LNCaP clone FGC (cell line): Measurements from ENCODE around the gene PTPRE.

Experiments used
- DNase-seq: peaks from one replicate; pipeline ENCODE4 v3.0.0-alpha.2; 2011; ENCODE audit warnings: low read depth
- H3K4me3 ChIP-seq: 2 replicates; pipeline ENCODE4 v1.5.1; 2011; ENCODE audit warnings: mild to moderate bottlenecking, low read depth, low read length, control low read depth
- TF ChIP-seq, protein P1 (sequence below): IDR thresholded peaks from 2 replicates; pipeline ENCODE4 v1.5.1; 2012; ENCODE audit warnings: mild to moderate bottlenecking; ENCODE audit not compliant: control insufficient read depth, insufficient read depth; ENCODE audit errors: extremely low read depth

PTPRE gene

GRCh38 chr10:128055061-128055868, 148.4 kb downstream of the PTPRE start:
- DNase-seq: no peak
- TF ChIP-seq, protein P1, sequence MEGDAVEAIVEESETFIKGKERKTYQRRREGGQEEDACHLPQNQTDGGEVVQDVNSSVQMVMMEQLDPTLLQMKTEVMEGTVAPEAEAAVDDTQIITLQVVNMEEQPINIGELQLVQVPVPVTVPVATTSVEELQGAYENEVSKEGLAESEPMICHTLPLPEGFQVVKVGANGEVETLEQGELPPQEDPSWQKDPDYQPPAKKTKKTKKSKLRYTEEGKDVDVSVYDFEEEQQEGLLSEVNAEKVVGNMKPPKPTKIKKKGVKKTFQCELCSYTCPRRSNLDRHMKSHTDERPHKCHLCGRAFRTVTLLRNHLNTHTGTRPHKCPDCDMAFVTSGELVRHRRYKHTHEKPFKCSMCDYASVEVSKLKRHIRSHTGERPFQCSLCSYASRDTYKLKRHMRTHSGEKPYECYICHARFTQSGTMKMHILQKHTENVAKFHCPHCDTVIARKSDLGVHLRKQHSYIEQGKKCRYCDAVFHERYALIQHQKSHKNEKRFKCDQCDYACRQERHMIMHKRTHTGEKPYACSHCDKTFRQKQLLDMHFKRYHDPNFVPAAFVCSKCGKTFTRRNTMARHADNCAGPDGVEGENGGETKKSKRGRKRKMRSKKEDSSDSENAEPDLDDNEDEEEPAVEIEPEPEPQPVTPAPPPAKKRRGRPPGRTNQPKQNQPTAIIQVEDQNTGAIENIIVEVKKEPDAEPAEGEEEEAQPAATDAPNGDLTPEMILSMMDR: no peak
- H3K4me3 ChIP-seq: no peak overlapping the region

DNA sequence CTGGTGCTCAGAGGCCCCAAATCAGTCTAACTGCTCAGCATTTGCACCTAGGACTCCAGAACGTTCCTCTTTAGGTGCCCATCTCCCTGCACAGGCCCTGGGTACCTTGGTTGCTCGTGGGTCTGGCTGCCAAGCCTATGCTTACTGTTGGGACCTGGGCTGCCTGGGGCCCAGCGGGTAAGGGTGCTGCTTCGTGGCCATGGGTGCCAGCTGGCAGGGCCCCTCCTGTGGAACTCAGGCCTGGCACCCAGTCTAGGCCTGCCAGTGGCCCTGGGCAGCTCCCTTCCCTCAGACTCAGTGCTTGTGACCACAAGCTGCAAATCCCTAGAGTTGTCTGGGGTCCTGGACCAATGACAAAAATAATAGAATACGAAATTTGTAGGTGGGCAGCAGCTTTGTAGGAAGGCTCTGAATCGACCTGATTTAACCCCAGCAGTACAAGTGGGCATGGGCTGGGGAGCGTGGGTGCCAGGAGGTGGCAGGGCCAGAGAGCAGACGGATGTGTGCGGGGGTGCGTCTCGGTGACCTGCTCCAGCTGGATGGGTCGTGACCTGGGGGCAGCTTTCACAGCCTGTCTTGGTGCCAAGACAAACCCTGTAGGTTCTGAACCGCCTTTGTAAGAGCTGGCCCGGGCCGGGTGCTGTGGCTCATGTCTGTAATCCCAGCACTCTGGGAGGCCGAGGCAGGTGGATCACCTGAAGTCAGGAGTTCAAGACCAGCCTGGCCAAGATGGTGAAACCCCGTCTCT, 149.6 kb downstream of the PTPRE start:
- TF ChIP-seq, protein P1: no peak
- DNase-seq: no peak
- H3K4me3 ChIP-seq: no peak overlapping the region

DNA sequence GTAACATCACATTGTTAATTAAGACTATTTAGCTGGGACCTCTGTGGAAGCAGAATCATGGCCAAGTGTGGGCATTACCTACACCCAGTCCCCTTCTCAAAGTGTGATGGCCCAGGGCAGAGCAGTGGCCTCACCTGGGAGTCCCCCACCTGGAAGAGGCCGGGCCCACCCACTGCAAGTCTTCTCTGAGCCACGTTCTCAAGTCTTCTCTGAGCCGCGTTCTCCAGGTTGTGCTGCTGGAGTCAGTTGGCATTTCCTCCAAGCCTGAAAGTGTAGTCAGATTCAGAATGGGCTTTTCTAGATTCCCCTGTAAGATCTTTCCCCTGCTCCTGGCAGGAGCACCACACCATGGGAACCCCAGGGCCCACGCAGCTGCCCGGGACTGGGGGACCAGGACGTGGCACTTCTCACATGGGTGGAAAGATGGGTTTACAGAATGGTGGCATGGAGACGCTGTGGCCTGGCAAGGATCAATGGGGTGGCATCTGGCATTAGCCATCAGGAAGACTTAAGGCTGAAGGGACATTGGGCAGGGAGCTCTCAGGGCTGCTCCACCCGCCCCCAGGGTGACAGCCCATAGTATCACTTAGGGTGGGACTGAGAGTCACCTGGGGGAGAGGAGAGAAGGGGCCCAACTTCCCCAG, 151.3 kb downstream of the PTPRE start:
- H3K4me3 ChIP-seq: no peak overlapping the region
- TF ChIP-seq, protein P1: no peak
- DNase-seq: no peak

- H3K4me3 ChIP-seq: no peak overlapping the region
- TF ChIP-seq, protein P1: no peak
- no peak for DNase-seq
Observed at GRCh38 chr10:128058750-128059134, 151.8 kb downstream of the PTPRE start.

DNA sequence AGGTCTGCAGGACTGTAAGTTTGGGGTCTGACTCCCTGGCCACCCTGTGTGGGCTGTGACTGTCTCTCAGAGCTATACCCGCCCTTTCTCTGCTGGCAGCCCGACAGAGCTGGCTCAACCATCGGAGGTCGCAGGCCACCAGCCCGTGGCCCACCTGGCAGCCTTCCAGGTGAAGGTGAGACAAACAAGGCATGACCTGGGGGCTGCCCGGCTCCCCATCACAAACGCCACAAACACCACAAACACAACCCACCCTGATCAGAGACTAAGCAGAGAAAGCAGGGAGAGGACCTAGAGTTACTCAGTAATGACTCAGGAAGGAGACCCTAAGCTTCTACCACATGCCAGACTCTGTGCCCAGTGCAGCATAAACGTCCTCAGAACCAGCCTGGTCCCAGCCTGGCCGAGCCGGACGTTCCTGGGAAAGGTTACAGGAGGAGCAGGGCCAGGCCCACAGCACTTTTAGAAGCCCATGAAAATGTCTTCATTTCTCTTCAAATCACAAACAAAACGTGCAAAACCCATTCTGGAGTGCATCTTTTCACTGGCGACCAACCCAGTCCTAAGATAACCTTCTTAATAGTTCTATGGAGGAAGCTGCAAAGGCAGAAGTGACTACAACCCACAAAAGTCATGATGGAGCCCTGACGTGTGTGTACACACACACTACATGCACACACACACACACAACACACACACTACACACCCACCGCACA, 152.5 kb downstream of the PTPRE start:
- TF ChIP-seq, protein P1: no peak
- no peak overlapping the region for H3K4me3 ChIP-seq
- no peak for DNase-seq

- TF ChIP-seq, protein P1: no peak
- DNase-seq: no peak
- no peak overlapping the region for H3K4me3 ChIP-seq
Observed at GRCh38 chr10:128059982-128060293, 153.0 kb downstream of the PTPRE start.
